SK-N-SH treated with all-trans-retinoic acid at 6 μM for 48 hours (cell line): Measurements from ENCODE around the gene IQSEC3.

ENCODE experiments used
- ATAC-seq: fragments of 200-7000 bp; cut with Tn5 transposase; 3 replicates; pipeline ENCODE4 v1.9.1; 2020; ENCODE audit warnings: mild to moderate bottlenecking, moderate library complexity
- ARNTL ChIP-seq: fragments of 450-650 bp; formaldehyde crosslinking; IDR thresholded peaks from 2 replicates; pipeline ENCODE4 v1.5.0; 2020; ENCODE audit warnings: low read depth, mild to moderate bottlenecking, moderate library complexity, borderline replicate concordance
- CREB5 ChIP-seq: fragments of 250-450 bp; sonication (Bioruptor Pico); IDR thresholded peaks from 2 replicates; pipeline ENCODE4 v1.5.1; 2020; ENCODE audit warnings: low read depth, mild to moderate bottlenecking, moderate library complexity
- CSDC2 ChIP-seq: fragments of 250-450 bp; sonication (Bioruptor Pico); IDR thresholded peaks from 2 replicates; pipeline ENCODE4 v1.5.0; 2020; ENCODE audit warnings: mild to moderate bottlenecking, moderate library complexity
- ESRRG ChIP-seq: fragments of 250-450 bp; sonication (Bioruptor Pico); IDR thresholded peaks from 2 replicates; pipeline ENCODE4 v1.6.1; 2021; ENCODE audit warnings: mild to moderate bottlenecking
- POU6F1 ChIP-seq: fragments of 250-450 bp; sonication (Bioruptor Pico); IDR thresholded peaks from 2 replicates; pipeline ENCODE4 v1.8.0; 2021; ENCODE audit warnings: low read depth, mild to moderate bottlenecking, moderate library complexity, borderline replicate concordance
- PPARA ChIP-seq: fragments of 250-450 bp; sonication (Bioruptor Pico); IDR thresholded peaks from 2 replicates; pipeline ENCODE4 v1.5.0; 2020; ENCODE audit warnings: mild to moderate bottlenecking, borderline replicate concordance
- RARB ChIP-seq: fragments of 250-450 bp; sonication (Bioruptor Pico); IDR thresholded peaks from 2 replicates; pipeline ENCODE4 v1.8.0; 2021; ENCODE audit warnings: mild to moderate bottlenecking, moderate library complexity
- SNAI2 ChIP-seq: fragments of 250-450 bp; sonication (Bioruptor Pico); IDR thresholded peaks from 2 replicates; pipeline ENCODE4 v1.5.0; 2020; ENCODE audit warnings: mild to moderate bottlenecking, moderate library complexity
- TCF4 ChIP-seq: fragments of 250-450 bp; sonication (Bioruptor Pico); IDR thresholded peaks from 2 replicates; pipeline ENCODE4 v1.8.0; 2021; ENCODE audit warnings: mild to moderate bottlenecking, moderate library complexity, borderline replicate concordance
- ZC3H10 ChIP-seq: fragments of 250-450 bp; sonication (Bioruptor Pico); IDR thresholded peaks from 2 replicates; pipeline ENCODE4 v1.5.1; 2021; ENCODE audit warnings: mild to moderate bottlenecking, moderate library complexity
- ZFP30 ChIP-seq: fragments of 450-650 bp; formaldehyde crosslinking; IDR thresholded peaks from 2 replicates; pipeline ENCODE4 v1.5.0; 2022; ENCODE audit warnings: mild to moderate bottlenecking, moderate library complexity
- ZNF70 ChIP-seq: fragments of 450-650 bp; formaldehyde crosslinking; IDR thresholded peaks from 2 replicates; pipeline ENCODE4 v1.5.0; 2020; ENCODE audit warnings: mild to moderate bottlenecking, moderate library complexity
- ZNF8 ChIP-seq: fragments of 450-650 bp; formaldehyde crosslinking; IDR thresholded peaks from 2 replicates; pipeline ENCODE4 v1.5.0; 2020; ENCODE audit warnings: mild to moderate bottlenecking, moderate library complexity
- TF ChIP-seq, protein P1 (sequence below): fragments of 250-450 bp; sonication (Bioruptor Pico); IDR thresholded peaks from 2 replicates; pipeline ENCODE4 v1.5.0; 2020; ENCODE audit warnings: mild to moderate bottlenecking, moderate library complexity
- TF ChIP-seq, protein P2 (sequence below): fragments of 250-450 bp; sonication (Bioruptor Pico); IDR thresholded peaks from 2 replicates; pipeline ENCODE4 v1.5.1; 2021; ENCODE audit warnings: mild to moderate bottlenecking, moderate library complexity

Gene IQSEC3

GRCh38 chr12:140162-140561, 73.6 kb downstream of the IQSEC3 start:
- TF ChIP-seq ESRRG (CRISPR knock-in tag) (no peak), RARB (CRISPR knock-in tag) (no peak), CREB5 (CRISPR knock-in tag) (no peak), POU6F1 (CRISPR knock-in tag) (no peak), ZFP30 (no peak), ZNF8 (CRISPR knock-in tag) (no peak), CSDC2 (no peak), SNAI2 (CRISPR knock-in tag) (no peak), PPARA (no peak), TCF4 (CRISPR knock-in tag) (no peak)
- TF ChIP-seq, protein P1, sequence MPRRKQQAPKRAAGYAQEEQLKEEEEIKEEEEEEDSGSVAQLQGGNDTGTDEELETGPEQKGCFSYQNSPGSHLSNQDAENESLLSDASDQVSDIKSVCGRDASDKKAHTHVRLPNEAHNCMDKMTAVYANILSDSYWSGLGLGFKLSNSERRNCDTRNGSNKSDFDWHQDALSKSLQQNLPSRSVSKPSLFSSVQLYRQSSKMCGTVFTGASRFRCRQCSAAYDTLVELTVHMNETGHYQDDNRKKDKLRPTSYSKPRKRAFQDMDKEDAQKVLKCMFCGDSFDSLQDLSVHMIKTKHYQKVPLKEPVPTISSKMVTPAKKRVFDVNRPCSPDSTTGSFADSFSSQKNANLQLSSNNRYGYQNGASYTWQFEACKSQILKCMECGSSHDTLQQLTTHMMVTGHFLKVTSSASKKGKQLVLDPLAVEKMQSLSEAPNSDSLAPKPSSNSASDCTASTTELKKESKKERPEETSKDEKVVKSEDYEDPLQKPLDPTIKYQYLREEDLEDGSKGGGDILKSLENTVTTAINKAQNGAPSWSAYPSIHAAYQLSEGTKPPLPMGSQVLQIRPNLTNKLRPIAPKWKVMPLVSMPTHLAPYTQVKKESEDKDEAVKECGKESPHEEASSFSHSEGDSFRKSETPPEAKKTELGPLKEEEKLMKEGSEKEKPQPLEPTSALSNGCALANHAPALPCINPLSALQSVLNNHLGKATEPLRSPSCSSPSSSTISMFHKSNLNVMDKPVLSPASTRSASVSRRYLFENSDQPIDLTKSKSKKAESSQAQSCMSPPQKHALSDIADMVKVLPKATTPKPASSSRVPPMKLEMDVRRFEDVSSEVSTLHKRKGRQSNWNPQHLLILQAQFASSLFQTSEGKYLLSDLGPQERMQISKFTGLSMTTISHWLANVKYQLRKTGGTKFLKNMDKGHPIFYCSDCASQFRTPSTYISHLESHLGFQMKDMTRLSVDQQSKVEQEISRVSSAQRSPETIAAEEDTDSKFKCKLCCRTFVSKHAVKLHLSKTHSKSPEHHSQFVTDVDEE = no peak
- no peak for ATAC-seq

GRCh38 chr12:143964-144649, 77.5 kb downstream of the IQSEC3 start:
- no peak for ATAC-seq
- TF ChIP-seq ZC3H10 (no peak), TCF4 (CRISPR knock-in tag) (no peak), POU6F1 (CRISPR knock-in tag) (no peak), ARNTL (CRISPR knock-in tag) (no peak), ZFP30 (no peak), ESRRG (CRISPR knock-in tag) (no peak), CREB5 (CRISPR knock-in tag) (no peak), ZNF8 (CRISPR knock-in tag) (no peak)
- TF ChIP-seq, protein P2, sequence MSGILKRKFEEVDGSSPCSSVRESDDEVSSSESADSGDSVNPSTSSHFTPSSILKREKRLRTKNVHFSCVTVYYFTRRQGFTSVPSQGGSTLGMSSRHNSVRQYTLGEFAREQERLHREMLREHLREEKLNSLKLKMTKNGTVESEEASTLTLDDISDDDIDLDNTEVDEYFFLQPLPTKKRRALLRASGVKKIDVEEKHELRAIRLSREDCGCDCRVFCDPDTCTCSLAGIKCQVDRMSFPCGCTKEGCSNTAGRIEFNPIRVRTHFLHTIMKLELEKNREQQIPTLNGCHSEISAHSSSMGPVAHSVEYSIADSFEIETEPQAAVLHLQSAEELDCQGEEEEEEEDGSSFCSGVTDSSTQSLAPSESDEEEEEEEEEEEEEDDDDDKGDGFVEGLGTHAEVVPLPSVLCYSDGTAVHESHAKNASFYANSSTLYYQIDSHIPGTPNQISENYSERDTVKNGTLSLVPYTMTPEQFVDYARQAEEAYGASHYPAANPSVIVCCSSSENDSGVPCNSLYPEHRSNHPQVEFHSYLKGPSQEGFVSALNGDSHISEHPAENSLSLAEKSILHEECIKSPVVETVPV (CRISPR knock-in tag) = no peak
- TF ChIP-seq, all 23 proteins: peak for 0

DNA sequence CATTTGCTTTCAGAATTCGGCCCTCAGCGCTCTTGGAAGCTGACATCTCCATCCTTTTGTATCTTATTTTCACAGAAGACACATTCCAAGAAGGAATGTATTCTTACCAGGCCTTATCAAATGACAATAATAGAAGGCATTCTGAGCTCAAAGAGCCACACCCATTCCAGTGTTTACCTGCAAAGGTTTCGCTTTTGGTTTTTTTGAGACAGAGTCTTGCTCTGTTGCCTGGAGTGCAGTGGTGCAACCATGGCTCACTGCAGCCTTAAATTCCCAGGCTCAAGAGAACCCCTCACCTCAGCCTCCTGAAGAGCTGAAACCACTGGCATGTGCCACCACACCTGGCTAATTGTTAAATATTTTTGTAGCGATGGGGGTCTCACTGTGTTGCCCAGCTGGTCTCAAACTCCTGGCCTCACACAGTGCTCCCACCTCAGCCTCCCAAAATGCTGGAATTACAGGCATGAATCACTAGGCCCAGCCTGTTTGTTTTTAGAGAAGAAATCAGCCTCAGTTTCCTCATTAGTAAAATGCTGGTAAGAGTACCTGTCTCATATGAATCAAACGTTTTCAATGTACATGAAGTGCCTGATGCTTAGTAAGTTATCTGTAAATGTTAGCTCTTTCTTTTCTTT, 78.2 kb downstream of the IQSEC3 start:
- no peak for TF ChIP-seq ZNF70 (CRISPR knock-in tag)
- no peak for TF ChIP-seq POU6F1 (CRISPR knock-in tag)
- TF ChIP-seq, all 23 proteins: peak for 0
- ATAC-seq = no peak
